GM06990 (cell line): ENCODE measurements around the gene PLEKHN1.

Source experiments
- DNase-seq: peaks from one replicate; pipeline ENCODE4 v3.0.0-alpha.2; 2011; ENCODE audit not compliant: insufficient read length; ENCODE audit errors: extremely low read depth
- H3K27me3 ChIP-seq: replicated peaks from 2 replicates; pipeline ENCODE4 v1.6.0; 2011; ENCODE audit warnings: low read length; ENCODE audit not compliant: control insufficient read depth, insufficient read depth
- H3K36me3 ChIP-seq: 2 replicates; pipeline ENCODE4 v1.5.1; 2011; ENCODE audit warnings: low read length; ENCODE audit not compliant: control insufficient read depth, insufficient read depth
- H3K4me3 ChIP-seq: replicated peaks from 2 replicates; pipeline ENCODE4 v1.5.1; 2011; ENCODE audit warnings: low read depth, mild to moderate bottlenecking, control low read depth, low read length
- CTCF ChIP-seq: IDR thresholded peaks from 2 replicates; pipeline ENCODE4 v1.5.1; 2011; ENCODE audit warnings: low read length, control low read depth, mild to moderate bottlenecking, inconsistent platforms; ENCODE audit not compliant: insufficient read depth, poor library complexity, severe bottlenecking

Gene PLEKHN1

GRCh38 chr1:955474-955873 lies 10.8 kb upstream of the PLEKHN1 start:
- no peak for DNase-seq
- no peak for TF ChIP-seq CTCF
- no peak overlapping the region for H3K4me3 ChIP-seq
- H3K36me3 ChIP-seq = peaks cover 37% of the 10 kb centered on the region
- H3K27me3 ChIP-seq = no peaks in the 10 kb centered on the region

- no peak for DNase-seq
- peaks cover 32% of the 10 kb centered on the region for H3K36me3 ChIP-seq
- H3K27me3 ChIP-seq = no peaks in the 10 kb centered on the region
- no peak overlapping the region for H3K4me3 ChIP-seq
- TF ChIP-seq CTCF = no peak
These were observed 9.6 kb upstream of the PLEKHN1 start for GRCh38 chr1:956636-957035.

GRCh38 chr1:958823-959730 lies 7.2 kb upstream of the PLEKHN1 start, which contains the start of gene NOC2L:
NOC2L (minus strand) TSS chr1:959256; CDS start chr1:959240, 16 bp downstream.
- Histone ChIP-seq H3K4me3 (peak within 1 kb of the TSS; percentile 100), H3K27me3 (no peaks in the 10 kb centered on the region), H3K36me3 (peaks cover 16% of the 10 kb centered on the region)
- TF ChIP-seq CTCF = no peak
- peak; percentile 91 for DNase-seq

GRCh38 chr1:959731-960362 lies 6.4 kb upstream of the PLEKHN1 start:
- Histone ChIP-seq H3K4me3 (peak overlapping the region; percentile 70), H3K27me3 (no peaks in the 10 kb centered on the region), H3K36me3 (peaks cover 14% of the 10 kb centered on the region)
- TF ChIP-seq CTCF = no peak
- no peak for DNase-seq

- peaks cover 11% of the 10 kb centered on the region for H3K36me3 ChIP-seq
- no peak for TF ChIP-seq CTCF
- peak within 1 kb of the TSS; percentile 70 for H3K4me3 ChIP-seq
- DNase-seq = peak; percentile 85
- no peaks in the 10 kb centered on the region for H3K27me3 ChIP-seq
These were observed 5.7 kb upstream of the PLEKHN1 start, which contains the start of gene KLHL17 for GRCh38 chr1:960363-961131. KLHL17 (plus strand) TSS chr1:960584; CDS start chr1:960694, 110 bp downstream.
